Daoy (cell line): ENCODE data around the gene PALM. TPM values are rescaled to one million over a fixed set of nuclear protein-coding genes. Genes with fewer than 3 reads are reported as not detected.

Experiments
- DNase-seq: peaks from one replicate; pipeline ENCODE4 v3.0.0-alpha.2; 2015; ENCODE audit warnings: low read depth
- total RNA-seq: library from RNA; depleted of rRNA; stranded (reverse); fragments of >200 nt; shearing (Covaris generic); gene quantifications from 2 replicates; pipeline ENCODE4 v1.2.3, GENCODE V29; 2014

PALM gene
- total RNA-seq, 1 experiment from 2014 or later, result 1.1 TPM

DNA sequence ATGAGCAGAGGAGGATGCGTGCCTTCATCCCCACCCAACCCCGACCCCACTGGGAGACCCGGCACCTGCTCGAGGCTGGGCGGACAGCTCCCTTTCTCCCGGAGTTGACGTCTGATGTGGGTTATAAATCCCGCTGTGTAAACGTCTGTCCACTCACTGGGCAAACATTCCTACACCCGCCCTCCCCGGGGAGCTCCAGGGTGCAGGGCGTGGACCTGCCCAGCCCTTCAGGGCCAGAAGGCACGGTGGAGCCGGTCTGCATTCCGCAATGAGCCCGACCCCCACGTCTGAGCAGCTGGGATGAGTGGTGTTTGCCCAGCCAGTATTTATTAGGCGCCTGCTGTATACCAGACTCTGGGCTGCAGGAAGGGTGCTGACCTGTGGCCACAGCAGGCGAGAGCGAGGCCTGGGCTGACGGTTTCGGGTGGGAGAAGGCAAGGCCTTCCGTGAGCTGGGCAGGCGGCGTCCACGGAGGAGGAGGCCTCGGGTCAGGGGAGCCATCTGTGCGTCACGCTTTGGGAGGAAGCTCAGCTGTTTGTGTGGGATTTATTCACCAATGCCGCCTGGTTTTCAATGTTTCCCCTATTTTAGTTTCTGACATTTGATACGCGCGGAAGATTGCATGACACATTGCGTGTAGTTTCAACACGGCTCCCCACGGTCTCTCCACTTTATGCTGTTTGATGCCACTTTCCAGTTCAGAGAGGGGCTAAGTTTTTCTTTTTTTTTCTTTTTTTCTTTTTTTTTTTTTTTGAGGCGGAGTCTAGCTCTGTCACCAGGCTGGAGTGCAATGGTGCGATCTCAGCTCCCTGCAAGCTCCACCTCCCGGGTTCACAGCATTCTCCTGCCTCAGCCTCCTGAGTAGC is 44.1 kb downstream of the PALM start:
- DNase-seq, result peak; percentile 82

DNA sequence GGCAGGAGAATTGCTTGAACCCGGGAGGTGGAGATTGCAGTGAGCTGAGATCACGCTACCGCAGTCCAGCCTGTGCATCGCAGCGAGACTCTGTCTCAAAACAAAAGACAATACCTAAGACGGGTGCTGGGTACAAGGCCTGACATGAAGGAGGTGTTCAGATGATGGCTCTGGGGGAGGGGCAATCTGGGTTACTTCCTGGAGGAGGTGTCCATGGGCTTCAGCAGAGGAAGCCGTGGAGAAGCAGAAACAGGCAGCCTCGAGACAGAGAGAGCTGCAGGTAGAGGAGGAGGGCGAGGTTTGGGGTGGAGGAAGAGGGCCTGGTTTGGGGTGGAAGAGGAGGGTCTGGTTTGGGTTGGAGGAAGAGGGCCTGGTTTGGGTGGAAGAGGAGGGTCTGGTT is 45.8 kb downstream of the PALM start:
- no peak for DNase-seq

DNA sequence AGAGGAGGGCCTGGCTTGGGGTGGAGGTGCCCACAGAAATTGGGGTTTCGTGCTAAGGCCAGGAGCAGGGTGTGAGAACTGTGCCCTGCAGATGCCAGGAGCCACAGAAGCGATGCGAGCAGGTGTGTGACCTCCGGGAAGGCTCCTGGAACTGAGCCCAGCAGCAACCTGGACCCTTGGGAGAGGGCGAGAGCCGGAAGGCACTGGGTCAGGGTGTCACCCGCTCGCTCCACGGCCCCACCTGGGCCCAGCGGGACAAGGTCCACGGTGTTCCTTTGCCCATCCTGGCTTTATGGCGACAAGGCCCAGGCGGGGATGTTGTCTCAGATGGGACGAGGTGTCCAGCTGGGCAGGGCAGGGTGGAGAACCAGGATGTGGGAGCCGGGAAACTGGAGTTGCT is 46.3 kb downstream of the PALM start:
- DNase-seq, result no peak

DNA sequence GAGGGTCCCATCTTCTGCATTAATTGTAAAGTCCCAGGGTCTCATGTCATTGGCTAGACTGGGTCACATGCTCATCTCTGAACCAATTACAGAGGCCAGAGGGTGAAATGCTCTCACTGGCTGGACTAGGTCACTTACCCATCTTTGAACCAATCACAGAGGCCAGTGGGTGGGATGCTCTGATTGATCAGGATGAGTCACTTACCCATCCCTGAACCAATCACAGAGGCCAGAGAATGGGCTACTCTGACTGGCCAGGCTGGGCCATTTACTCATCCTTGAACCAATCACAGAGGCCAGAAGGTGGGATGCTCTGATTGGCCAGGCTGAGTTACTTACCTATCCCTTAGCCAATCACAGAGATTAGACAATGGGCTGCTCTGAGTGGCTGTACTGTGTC is 47.5 kb downstream of the PALM start:
- DNase-seq, result peak; percentile 34

DNA sequence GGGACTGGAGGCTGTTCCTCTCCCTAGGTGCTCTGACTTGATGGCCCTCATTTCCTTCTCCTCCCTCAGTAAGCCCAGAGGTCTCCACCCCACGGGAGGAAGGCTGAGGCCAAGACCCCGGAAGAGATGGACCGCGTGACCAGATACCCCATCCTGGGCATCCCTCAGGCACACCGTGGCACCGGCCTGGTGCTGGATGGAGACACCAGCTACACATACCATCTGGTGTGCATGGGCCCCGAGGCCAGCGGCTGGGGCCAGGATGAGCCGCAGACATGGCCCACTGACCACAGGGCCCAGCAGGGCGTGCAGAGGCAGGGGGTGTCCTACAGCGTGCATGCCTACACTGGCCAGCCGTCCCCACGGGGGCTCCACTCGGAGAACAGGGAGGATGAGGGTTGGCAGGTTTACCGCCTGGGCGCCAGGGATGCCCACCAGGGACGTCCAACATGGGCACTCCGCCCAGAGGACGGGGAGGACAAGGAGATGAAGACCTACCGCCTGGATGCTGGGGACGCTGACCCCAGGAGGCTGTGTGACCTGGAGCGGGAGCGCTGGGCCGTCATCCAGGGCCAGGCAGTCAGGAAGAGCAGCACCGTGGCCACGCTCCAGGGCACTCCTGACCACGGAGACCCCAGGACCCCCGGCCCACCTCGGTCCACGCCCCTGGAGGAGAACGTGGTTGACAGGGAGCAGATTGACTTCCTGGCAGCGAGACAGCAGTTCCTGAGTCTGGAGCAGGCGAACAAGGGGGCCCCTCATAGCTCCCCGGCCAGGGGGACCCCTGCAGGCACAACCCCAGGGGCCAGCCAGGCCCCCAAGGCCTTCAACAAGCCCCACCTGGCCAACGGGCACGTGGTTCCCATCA is 48.3 kb downstream of the PALM start:
- no peak for DNase-seq

DNA sequence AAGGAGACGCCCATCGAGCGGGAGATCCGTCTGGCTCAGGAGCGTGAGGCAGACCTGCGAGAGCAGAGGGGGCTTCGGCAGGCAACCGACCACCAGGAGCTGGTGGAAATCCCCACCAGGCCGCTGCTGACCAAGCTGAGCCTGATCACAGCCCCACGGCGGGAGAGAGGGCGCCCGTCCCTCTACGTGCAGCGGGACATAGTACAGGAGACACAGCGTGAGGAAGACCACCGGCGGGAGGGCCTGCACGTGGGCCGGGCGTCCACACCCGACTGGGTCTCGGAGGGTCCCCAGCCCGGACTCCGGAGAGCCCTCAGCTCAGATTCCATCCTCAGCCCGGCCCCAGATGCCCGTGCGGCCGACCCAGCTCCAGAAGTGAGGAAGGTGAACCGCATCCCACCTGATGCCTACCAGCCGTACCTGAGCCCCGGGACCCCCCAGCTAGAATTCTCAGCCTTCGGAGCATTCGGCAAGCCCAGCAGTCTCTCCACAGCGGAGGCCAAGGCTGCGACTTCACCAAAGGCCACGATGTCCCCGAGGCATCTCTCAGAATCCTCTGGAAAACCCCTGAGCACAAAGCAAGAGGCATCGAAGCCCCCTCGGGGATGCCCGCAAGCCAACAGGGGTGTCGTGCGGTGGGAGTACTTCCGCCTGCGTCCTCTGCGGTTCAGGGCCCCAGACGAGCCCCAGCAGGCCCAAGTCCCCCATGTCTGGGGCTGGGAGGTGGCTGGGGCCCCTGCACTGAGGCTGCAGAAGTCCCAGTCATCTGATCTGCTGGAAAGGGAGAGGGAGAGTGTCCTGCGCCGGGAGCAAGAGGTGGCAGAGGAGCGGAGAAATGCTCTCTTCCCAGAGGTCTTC is 49.3 kb downstream of the PALM start:
- DNase-seq, result no peak

DNA sequence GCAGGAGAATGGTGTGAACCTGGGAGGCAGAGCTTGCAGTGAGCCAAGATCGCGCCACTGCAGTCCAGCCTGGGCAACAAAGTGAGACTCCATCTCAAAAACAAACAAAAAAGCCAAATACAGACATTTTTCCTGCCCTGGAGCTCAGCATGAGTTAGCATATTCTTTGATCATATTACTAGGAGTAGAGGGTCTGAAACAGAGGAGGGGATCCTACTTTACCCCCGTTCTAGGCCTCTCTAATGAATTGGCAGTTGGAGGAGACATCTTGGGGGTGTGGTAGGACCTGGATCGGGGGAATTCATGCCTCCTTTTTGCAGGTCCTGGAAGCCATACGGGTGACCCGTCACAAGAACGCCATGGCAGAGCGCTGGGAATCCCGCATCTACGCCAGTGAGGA is 54.4 kb downstream of the PALM start:
- DNase-seq, result no peak

DNA sequence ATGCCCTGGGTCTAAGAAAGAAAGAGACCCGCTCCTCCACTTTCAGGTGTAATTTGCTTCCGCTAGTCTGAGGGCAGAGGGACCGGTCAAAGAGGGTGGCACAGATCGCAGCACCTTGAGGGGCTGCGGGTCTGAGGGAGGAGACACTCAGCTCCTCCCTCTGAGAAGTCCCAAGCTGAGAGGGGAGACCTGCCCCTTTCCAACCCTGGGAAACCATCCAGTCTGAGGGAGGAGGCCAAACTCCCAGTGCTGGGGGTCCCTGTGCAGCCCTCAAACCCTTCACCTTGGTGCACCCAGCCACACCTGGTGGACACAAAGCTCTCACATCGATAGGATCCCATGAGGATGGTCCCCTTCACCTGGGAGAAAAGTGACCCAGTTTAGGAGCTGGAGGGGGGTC is 55.1 kb downstream of the PALM start:
- no peak for DNase-seq

DNA sequence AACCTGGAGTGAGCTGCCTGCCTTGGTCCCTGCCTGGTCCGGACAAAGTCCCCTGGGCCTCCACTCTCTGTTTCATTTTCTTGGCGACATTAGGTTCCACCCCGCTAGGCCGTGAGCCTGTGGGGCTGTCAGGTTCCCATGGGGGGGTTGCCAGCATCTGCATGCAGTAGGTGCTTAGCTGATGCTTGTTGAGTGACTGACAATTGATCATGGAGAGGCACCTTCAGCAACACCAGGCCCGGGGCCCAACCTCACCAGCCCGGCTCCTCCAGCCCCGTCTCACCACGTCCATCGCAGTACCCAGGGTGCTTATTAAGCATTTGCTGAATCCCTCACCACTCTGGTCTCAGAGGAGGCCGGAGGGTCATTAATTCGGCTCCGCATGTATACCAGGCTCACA is 55.6 kb downstream of the PALM start:
- no peak for DNase-seq

DNA sequence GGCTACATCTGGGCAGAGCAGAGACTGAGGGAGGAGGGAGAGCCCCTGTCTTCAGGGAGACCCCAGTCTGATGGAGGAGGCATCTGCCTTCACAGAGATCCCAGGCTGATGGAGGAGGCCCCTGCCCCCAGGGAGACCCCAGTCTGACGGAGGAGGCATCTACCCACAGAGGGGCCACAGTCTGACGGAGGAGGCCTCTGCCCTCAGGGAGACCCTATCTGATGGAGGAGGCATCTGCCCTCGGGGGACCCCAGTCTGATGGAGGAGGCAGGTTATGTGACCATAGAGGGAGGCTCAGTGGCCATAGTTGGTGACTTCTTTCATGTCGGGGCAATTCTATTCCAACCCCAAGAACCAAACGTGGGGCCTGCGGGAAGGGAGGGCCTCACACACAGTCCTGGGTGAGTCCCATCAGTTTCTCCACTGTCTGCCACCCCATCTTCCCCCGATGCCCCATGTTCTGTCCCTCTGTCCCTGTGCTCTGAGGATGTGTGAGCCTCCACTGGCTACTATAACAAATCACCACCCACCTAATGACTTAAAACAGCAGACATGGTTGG is 56.5 kb downstream of the PALM start:
- no peak for DNase-seq

DNA sequence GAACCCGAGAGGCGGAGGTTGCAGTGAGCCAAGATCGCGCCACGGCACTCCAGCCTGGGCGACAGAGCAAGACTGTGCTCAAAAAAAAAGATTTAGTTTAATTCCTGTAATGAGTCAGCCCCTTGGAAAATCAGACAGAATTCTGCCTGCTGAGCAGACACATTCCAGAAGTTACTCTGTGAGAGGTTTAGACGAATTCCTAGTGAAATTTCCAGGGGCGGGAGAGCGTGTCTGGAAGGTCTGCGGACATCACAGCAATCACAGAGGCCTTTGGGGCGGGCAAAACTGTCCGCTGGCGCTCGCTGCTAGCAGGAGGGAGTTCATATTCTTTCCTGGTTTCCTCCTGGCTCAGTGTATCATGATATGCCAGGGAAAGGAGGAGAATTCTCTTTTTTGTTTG is 59.7 kb downstream of the PALM start:
- peak; percentile 67 for DNase-seq

DNA sequence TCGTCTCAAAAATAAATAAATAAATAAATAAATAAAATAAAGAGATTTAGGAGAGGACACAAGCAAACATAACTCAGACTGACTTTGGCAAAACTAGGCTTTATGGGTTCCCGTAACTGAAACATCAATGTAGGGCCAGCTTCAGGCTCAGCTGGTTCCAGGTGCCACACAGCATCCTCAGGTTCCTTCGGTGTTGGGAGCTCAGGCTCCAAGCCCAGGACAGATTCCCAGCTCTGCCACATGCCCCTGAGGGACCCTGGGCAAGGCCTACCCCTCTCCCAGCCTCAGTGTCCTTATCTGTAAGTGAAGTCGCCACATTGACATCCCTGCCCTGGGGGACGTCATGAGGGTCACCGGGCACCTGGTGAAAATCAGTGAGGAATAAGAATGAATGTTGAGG is 60.9 kb downstream of the PALM start:
- DNase-seq, result no peak

DNA sequence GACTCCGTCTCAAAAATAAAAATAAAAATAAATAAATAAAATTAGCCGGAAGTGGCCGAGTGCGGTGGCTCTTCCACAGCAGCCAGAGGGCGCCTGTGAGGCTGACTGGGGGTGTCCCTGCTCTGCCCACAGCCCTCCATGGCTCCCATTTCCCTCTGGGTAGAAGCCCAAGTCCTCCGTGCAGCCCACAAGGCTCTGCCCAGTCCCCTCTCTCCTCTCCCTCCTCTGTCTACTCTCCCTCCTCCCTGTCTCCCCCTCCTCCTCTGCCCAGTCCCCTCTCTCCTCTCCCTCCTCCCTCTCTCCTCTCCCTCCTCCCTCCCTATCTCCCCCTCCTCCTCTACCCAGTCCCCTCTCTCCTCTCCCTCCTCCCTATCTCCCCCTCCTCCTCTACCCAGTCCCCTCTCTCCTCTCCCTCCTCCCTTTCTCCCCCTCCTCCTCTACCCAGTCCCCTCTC is 62.6 kb downstream of the PALM start:
- DNase-seq, result peak; percentile 75

DNA sequence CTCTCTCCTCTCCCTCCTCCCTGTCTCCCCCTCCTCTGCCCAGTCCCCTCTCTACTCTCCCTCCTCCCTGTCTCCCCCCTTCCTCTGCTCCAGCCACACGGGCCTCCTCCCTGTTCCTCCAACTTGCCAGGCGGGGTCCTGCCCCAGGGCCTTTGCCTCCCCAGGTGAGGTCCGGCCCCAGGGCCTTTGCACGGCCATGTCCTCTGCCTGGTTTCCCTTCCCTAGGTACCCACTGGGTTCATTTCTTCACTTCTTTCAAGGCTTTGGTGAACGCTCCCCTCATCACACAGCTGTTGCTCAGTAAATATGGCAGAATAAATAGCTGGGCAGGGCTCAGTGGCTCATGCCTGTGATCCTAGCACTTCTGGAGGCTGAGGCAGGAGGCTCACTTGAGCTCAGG is 63.3 kb downstream of the PALM start:
- DNase-seq, result no peak

DNA sequence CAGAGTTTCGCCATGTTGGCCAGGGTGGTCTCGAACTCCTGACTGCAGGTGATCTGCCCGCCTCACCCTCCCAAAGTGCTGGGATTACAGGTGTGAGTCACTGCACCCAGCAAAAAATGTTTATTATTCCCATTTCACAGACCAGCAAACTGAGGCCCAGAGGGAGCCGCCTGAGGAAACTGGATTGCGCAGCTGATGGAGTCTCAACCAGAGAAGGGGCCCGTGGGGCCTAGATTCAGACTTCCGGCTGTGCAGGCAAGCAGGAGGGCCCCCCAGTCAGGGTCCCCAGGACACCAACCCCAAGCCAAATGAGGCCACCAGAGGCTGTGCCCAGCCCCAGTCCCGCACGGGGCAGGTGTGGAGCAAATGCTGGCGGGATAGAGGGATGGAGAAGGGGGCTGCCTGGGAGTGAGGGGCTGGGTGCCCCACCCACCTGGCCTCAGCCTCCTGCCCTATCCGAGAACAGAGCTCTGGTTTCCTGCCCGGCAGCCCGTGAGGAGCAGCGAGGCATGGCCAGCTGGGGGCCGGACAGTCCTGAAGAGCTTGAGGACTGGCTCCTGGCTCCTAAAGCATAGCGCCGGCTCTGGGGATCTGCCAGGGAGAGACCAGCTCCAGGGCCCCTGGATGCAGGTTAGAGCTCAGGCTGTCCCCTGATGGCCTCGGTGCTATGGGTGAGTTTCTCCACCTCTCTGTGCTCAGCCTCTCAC is 64.1 kb downstream of the PALM start:
- DNase-seq, result no peak

DNA sequence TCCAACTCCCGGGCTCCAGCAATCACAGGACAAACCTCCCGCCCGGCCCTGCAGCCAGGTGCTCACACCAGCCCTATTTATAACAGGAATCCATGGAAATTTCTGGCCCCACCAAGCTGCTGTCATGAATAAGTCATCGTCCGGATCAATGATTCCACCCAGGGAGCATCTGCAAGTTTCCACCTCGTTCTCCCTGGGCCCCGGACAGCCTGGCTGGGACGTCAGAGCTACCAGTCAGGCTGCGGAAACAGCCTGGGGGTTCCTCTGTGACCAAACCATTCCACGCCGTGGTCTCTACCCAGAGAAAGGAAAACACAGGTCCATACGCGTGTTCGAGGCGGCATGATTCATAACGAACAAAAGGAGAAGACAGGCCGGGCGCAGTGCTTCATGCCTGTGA is 67.8 kb downstream of the PALM start:
- DNase-seq, result no peak

DNA sequence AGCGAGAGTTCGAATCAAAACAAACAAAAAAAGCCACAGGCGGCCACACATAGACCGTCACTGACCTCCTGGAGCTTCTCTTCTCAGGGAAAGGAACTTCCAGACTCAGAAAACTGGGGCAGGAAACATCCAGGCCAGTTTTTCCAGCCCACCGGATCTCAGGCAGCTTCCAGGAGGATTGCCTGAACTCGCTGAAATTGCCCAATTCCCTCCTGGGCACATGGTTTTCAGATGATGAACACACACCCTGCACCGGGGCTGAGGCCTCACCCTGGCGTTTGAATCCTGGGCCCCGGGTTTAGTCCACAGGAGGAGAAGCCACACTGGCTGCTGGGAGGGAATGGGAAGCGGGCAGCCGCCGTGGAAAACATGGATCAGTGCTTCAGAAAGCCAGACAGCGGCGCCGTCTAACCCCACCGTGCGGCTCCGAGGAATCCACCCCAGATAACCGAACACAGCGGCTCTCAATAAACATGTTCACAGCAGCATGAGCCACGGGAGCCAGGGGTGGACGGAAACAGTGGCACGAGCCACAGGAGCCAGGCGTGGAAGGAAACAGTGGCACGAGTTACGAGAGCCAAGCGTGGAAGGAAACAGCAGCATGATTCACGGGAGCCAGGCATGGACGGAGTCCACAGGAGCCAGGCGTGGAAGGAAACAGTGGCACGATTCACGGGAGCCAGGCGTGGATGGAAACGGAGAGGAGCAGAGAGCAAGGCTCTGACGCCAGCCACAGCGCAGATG is 70.3 kb downstream of the PALM start:
- DNase-seq, result peak; percentile 89

DNA sequence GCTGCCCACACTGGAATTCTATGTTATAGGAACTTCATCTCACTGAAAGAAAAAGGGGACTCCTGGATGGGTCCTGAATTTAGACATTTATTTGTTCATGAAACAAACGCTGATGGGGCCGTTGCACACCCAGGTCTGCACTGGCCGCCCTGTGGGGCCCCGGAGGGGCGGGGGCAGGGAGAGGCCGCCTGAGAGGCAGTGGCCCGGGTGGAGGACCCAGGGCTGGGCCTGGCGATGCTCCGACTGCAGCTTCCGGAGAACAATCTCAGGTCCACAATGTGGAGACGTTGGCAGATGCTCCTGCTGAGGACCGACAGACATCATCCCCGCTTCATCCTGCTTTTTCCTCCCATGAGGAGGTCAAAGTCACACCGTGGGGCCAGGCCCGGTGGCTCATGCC is 72.2 kb downstream of the PALM start:
- no peak for DNase-seq

DNA sequence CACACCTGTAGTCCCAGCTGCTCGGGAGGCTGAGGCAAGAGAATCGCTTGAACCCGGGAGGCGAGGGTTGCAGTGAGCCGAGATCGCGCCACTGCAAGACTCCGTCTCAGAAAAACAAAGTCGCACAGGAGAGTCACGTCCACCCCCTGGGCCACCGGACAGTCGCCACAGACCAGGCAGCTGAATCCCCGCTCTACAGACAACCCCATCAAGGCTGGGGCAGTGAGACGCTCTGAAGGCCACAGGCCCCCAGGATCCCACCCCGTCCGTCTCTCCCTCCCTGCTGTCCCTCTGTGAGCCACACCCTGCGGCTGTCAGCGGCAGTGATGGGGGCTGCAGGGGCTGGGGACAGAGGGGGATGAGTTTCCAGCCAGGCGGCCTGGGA is 73.1 kb downstream of the PALM start:
- DNase-seq, result no peak

DNA sequence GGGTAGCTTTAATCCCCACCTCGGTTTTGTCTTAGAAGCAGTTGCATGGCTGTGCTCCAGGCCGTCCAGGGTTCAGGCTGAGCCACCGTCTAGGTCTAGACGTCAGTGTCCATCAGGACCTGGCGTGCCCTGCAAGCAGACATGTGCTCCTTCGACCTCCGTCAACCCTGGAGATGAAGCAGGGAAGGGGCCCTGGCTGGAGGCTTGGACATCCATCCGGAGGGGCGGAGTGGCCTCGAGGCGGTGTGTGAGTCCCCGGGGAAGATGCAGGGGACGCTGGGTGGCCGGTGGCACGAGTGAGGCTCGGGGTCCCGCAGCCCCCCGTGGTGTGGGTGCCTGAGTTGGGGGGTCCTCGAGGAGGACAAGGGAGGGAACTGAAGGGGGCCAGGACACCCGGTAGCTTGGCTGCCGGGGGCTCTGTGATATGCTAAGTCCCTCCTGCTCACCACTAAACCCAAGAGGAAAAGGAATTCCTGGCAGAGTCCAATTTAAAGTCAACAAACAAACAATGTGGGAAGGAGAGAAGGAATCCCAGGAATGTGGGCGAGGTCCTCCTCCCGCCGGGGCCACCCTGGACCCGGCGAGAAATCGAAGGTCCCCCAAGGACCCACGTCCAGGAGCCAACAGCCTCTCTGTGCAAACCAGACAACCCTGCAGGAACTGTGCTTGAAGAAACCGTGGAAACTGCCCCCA is 73.6 kb downstream of the PALM start:
- peak; percentile 70 for DNase-seq
